H9 (cell line): ENCODE data around the gene NDUFB11. TPM values are rescaled to one million over a fixed set of nuclear protein-coding genes. Genes with fewer than 3 reads are reported as not detected.
A peak's percentile ranks its signal among the peaks of the same experiment; 100 is the strongest.

Experiments used
- DNase-seq: peaks from one replicate; pipeline ENCODE4 v3.0.0-alpha.2; 2017
- H2AFZ ChIP-seq: one replicate; pipeline ENCODE4 v1.6.1; 2013; ENCODE audit warnings: mild to moderate bottlenecking, low read length, control low read depth, moderate library complexity
- H2AK5ac ChIP-seq: 2 replicates; pipeline ENCODE4 v1.6.1; 2013; ENCODE audit warnings: low read length, control low read depth, mixed read lengths; ENCODE audit not compliant: insufficient read length
- H2BK120ac ChIP-seq: one replicate; pipeline ENCODE4 v1.6.1; 2013; ENCODE audit warnings: low read depth, mild to moderate bottlenecking, low read length, control low read depth, inconsistent platforms; ENCODE audit not compliant: poor library complexity, severe bottlenecking
- H2BK12ac ChIP-seq: 2 replicates; pipeline ENCODE4 v1.6.1; 2013; ENCODE audit warnings: low read length, control low read depth, mixed read lengths, low read depth; ENCODE audit not compliant: insufficient read length
- H2BK15ac ChIP-seq: 2 replicates; pipeline ENCODE4 v1.6.1; 2013; ENCODE audit warnings: low read depth, low read length, control low read depth
- H2BK20ac ChIP-seq: one replicate; pipeline ENCODE4 v1.6.1; 2013; ENCODE audit warnings: low read depth, mild to moderate bottlenecking, low read length, control low read depth, inconsistent platforms; ENCODE audit not compliant: poor library complexity, severe bottlenecking
- H2BK5ac ChIP-seq: 2 replicates; pipeline ENCODE4 v1.6.1; 2013; ENCODE audit warnings: low read length, control low read depth, mixed read lengths; ENCODE audit not compliant: insufficient read length
- H3K14ac ChIP-seq: 2 replicates; pipeline ENCODE4 v1.6.1; 2013; ENCODE audit warnings: low read length, control low read depth; ENCODE audit not compliant: insufficient read depth
- H3K18ac ChIP-seq: 2 replicates; pipeline ENCODE4 v1.6.1; 2013; ENCODE audit warnings: low read depth, mild to moderate bottlenecking, mixed read lengths, low read length, control low read depth; ENCODE audit not compliant: insufficient read length
- H3K23ac ChIP-seq: 2 replicates; pipeline ENCODE4 v1.6.1; 2013; ENCODE audit warnings: low read length, control low read depth, mixed read lengths, low read depth; ENCODE audit not compliant: insufficient read length
- H3K23me2 ChIP-seq: 2 replicates; pipeline ENCODE4 v1.6.1; 2013; ENCODE audit warnings: low read depth, mild to moderate bottlenecking, mixed read lengths, low read length, control low read depth; ENCODE audit not compliant: insufficient read length, poor library complexity, severe bottlenecking
- H3K27ac ChIP-seq: 2 replicates; pipeline ENCODE4 v1.5.1; 2013; ENCODE audit warnings: low read length, control low read depth, mixed read lengths, low read depth; ENCODE audit not compliant: insufficient read length
- H3K27me3 ChIP-seq: 2 replicates; pipeline ENCODE4 v1.6.1; 2013; ENCODE audit warnings: low read length, control low read depth, inconsistent platforms; ENCODE audit not compliant: insufficient read depth
- H3K4ac ChIP-seq: 2 replicates; pipeline ENCODE4 v1.6.1; 2013; ENCODE audit warnings: low read depth, mild to moderate bottlenecking, control low read depth, inconsistent platforms, low read length, moderate library complexity
- H3K4me1 ChIP-seq: 2 replicates; pipeline ENCODE4 v1.6.1; 2013; ENCODE audit warnings: low read length, control low read depth, inconsistent platforms; ENCODE audit not compliant: insufficient read depth
- H3K4me2 ChIP-seq: 2 replicates; pipeline ENCODE4 v1.6.1; 2013; ENCODE audit warnings: low read length, control low read depth, mixed read lengths; ENCODE audit not compliant: insufficient read length, insufficient read depth
- H3K56ac ChIP-seq: 2 replicates; pipeline ENCODE4 v1.6.1; 2013; ENCODE audit warnings: low read depth, mild to moderate bottlenecking, mixed read lengths, low read length, control low read depth; ENCODE audit not compliant: insufficient read length
- H3K79me1 ChIP-seq: 2 replicates; pipeline ENCODE4 v1.6.1; 2013; ENCODE audit warnings: low read depth, mild to moderate bottlenecking, moderate library complexity, low read length, control low read depth, inconsistent platforms; ENCODE audit not compliant: insufficient read depth, poor library complexity, severe bottlenecking
- H3K79me2 ChIP-seq: 2 replicates; pipeline ENCODE4 v1.6.1; 2013; ENCODE audit warnings: low read length, control low read depth, inconsistent platforms; ENCODE audit not compliant: insufficient read depth
- H3K9ac ChIP-seq: 2 replicates; pipeline ENCODE4 v1.6.1; 2013; ENCODE audit warnings: low read length, control low read depth, mixed read lengths; ENCODE audit not compliant: insufficient read length; ENCODE audit errors: extremely low read depth
- H3K9me3 ChIP-seq: one replicate; pipeline ENCODE4 v1.6.1; 2013; ENCODE audit warnings: low read depth, low read length, inconsistent platforms; ENCODE audit not compliant: control insufficient read depth
- H3T11ph ChIP-seq: one replicate; pipeline ENCODE4 v1.6.1; 2013; ENCODE audit warnings: mild to moderate bottlenecking, low read length, control low read depth, inconsistent platforms
- H4K20me1 ChIP-seq: one replicate; pipeline ENCODE4 v1.6.1; 2013; ENCODE audit not compliant: control insufficient read depth, insufficient read length, insufficient read depth
- H4K5ac ChIP-seq: 2 replicates; pipeline ENCODE4 v1.6.1; 2013; ENCODE audit warnings: low read depth, mild to moderate bottlenecking, mixed read lengths, low read length, control low read depth; ENCODE audit not compliant: insufficient read length
- H4K8ac ChIP-seq: replicated peaks from 2 replicates; pipeline ENCODE4 v1.6.1; 2013; ENCODE audit warnings: low read length, control low read depth, mixed read lengths, low read depth; ENCODE audit not compliant: insufficient read length
- H4K91ac ChIP-seq: 2 replicates; pipeline ENCODE4 v1.6.1; 2013; ENCODE audit warnings: low read depth, mild to moderate bottlenecking, moderate library complexity, mixed read lengths, low read length, control low read depth; ENCODE audit not compliant: insufficient read length
- H3K27ac Mint-ChIP-seq, 3 experiments: 2 replicates in 2 of 3; 3 replicates in 1 of 3; pipeline ENCODE4 v1.8.0; 2020 to 2021; ENCODE audit warnings: mixed read lengths in 3 of 3, mild to moderate bottlenecking in 1 of 3, moderate library complexity in 1 of 3
- H3K27me3 Mint-ChIP-seq: 2 replicates; pipeline ENCODE4 v1.8.0; 2021; ENCODE audit warnings: low read depth, mild to moderate bottlenecking, moderate library complexity, mixed read lengths
- H3K36me3 Mint-ChIP-seq, 3 experiments: 2 replicates in 2 of 3; 3 replicates in 1 of 3; pipeline ENCODE4 v1.8.0; 2020 to 2021; ENCODE audit warnings: low read depth in 3 of 3, mixed read lengths in 3 of 3; ENCODE audit not compliant: insufficient read depth in 1 of 3
- H3K4me1 Mint-ChIP-seq, 2 experiments: 2 replicates each; pipeline ENCODE4 v1.8.0; 2020; ENCODE audit warnings: mixed read lengths in 2 of 2
- H3K4me3 Mint-ChIP-seq, 2 experiments: 2 replicates in 1 of 2; 3 replicates in 1 of 2; pipeline ENCODE4 v1.8.0; 2020 to 2021; ENCODE audit warnings: mild to moderate bottlenecking in 2 of 2, mixed read lengths in 2 of 2, moderate library complexity in 1 of 2
- H3K9me3 Mint-ChIP-seq, 2 experiments: 2 replicates in 1 of 2; 3 replicates in 1 of 2; pipeline ENCODE4 v1.8.0; 2020; ENCODE audit warnings: mild to moderate bottlenecking in 2 of 2, mixed read lengths in 2 of 2, moderate library complexity in 1 of 2
- WGBS: extraction: QIAGEN DNeasy Blood & Tissue Kit; methylation state at CpG from one replicate; pipeline ENCODE4 v1.1.7; 2013; ENCODE audit warnings: missing lambda C conversion rate, low lambda C conversion rate, mixed read lengths; ENCODE audit not compliant: insufficient read length; ENCODE audit errors: extremely low coverage; 5-methylcytosine and 5-hydroxymethylcytosine counted together
- total RNA-seq: library from RNA; stranded (reverse); gene quantifications from 2 replicates; pipeline ENCODE4 v1.2.1, GENCODE V29; 2021
- TF ChIP-seq, protein P1 (sequence below): fragments of 200-600 bp; sonication (generic); conservative IDR thresholded peaks from 3 replicates; pipeline ENCODE4 v1.8.0; 2021; ENCODE audit warnings: antibody characterized with exemption, mild to moderate bottlenecking

Gene NDUFB11
- total RNA-seq, 1 experiment from 2014 or later: 100 TPM

GRCh38 chrX:47168495-47169073 lies 24.1 kb upstream of the NDUFB11 start:
- no peak overlapping the region for H3K18ac ChIP-seq
- no peak overlapping the region for H3K56ac ChIP-seq
- TF ChIP-seq, protein P1, sequence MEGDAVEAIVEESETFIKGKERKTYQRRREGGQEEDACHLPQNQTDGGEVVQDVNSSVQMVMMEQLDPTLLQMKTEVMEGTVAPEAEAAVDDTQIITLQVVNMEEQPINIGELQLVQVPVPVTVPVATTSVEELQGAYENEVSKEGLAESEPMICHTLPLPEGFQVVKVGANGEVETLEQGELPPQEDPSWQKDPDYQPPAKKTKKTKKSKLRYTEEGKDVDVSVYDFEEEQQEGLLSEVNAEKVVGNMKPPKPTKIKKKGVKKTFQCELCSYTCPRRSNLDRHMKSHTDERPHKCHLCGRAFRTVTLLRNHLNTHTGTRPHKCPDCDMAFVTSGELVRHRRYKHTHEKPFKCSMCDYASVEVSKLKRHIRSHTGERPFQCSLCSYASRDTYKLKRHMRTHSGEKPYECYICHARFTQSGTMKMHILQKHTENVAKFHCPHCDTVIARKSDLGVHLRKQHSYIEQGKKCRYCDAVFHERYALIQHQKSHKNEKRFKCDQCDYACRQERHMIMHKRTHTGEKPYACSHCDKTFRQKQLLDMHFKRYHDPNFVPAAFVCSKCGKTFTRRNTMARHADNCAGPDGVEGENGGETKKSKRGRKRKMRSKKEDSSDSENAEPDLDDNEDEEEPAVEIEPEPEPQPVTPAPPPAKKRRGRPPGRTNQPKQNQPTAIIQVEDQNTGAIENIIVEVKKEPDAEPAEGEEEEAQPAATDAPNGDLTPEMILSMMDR: no peak

More at GRCh38 chrX:47168495-47169073, 24.1 kb upstream of the NDUFB11 start:
- Histone ChIP-seq H2AFZ (no peak overlapping the region), H2BK12ac (no peak overlapping the region), H3K27me3 (no peaks in the 10 kb centered on the region), H4K8ac (no peak overlapping the region), H2AK5ac (no peak overlapping the region), H3K9ac (no peak overlapping the region), H3T11ph (no peak overlapping the region), H3K4me2 (no peak overlapping the region), H3K23ac (no peak overlapping the region), H2BK15ac (no peak overlapping the region), H2BK20ac (no peak overlapping the region), H3K9me3 (no peaks in the 10 kb centered on the region), H3K4me1 (no peaks in the 10 kb centered on the region), H4K20me1 (no peaks in the 10 kb centered on the region), H3K23me2 (no peaks in the 10 kb centered on the region), H3K79me1 (no peaks in the 10 kb centered on the region), H3K27ac (no peak overlapping the region), H2BK5ac (no peak overlapping the region), H3K14ac (no peak overlapping the region), H4K5ac (no peak overlapping the region), H2BK120ac (no peak overlapping the region), H3K4ac (no peak overlapping the region), H4K91ac (no peak overlapping the region), H3K79me2 (no peaks in the 10 kb centered on the region)
- DNase-seq: no peak
- Mint-ChIP-seq H3K27me3 (no peaks in the 10 kb centered on the region; the same call in 1 of the 2 replicates), H3K9me3 (peaks cover 63 to 75% of the 10 kb centered on the region in 2 experiments), H3K36me3 (peaks cover 29 to 58% (median 45%) of the 10 kb centered on the region in 3 experiments), H3K4me1 (no peaks in the 10 kb centered on the region), H3K27ac (peak overlapping the region in 1 of 3 experiments; percentile 54; a peak in 2 of 7 replicates), H3K4me3 (no peak overlapping the region)
- no CpG with 5 or more reads among the region's 6 CpGs for WGBS
